ENCODE data around the gene LEMD3. TPM values are rescaled to one million over a fixed set of nuclear protein-coding genes. Genes with fewer than 3 reads are reported as not detected.

Gene LEMD3
- total and polyA plus RNA-seq, 2 of the 8 experiments (the other 6 are each of a cell fraction or from before 2014, with no cell fraction given), result 5.8 to 33.2 TPM

DNA sequence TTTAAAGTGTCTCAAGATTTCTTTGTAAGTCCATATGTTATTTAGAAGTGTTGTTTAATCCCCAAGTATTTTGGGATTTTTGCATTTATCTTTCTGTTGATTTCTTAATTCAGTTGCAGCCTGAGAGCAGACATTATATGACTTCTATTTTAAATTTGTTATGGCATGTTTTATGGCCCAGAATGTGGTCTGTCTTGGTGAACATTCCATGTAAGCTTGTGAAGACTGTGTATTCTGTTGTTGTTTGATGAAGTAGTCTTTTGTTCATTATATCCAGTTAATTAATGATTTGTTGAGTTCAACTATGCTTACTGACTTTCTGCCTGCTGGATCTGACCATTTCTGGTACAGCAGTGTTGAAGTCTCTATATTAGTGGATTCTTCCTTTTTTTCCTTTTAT, 34.0 kb downstream of the LEMD3 start:
- Histone ChIP-seq H2BK12ac (ENCODE audit: low read depth, low read length) (no peak overlapping the region), H2BK5ac (ENCODE audit: low read depth, low read length) (no peak overlapping the region), H4K20me1 (replicated peaks in 1 of 2; ENCODE audit: control insufficient read depth in 1 of 2, insufficient read depth in 2 of 2, low read length in 2 of 2) (peaks cover 0 to 2% of the 10 kb centered on the region in 2 experiments), H2BK20ac (ENCODE audit: low read length) (no peak overlapping the region), H3K4me2 (ENCODE audit: insufficient read depth in 1 of 2, low read depth in 2 of 2, low read length in 2 of 2) (no peak overlapping the region), H3K18ac (ENCODE audit: extremely low read depth, low read length) (no peak overlapping the region), H2BK15ac (ENCODE audit: low read length) (no peak overlapping the region), H3K79me1 (ENCODE audit: low read depth, low read length) (peaks cover 7% of the 10 kb centered on the region), H3K4me1 (replicated peaks in 1 of 4; ENCODE audit: control insufficient read depth in 3 of 4, insufficient read depth in 4 of 4, low read length in 3 of 4) (no peaks in the 10 kb centered on the region; a peak in 1 of 7 replicates), H3K27ac (ENCODE audit: low read depth, low read length) (no peak overlapping the region), H3K23me2 (ENCODE audit: low read depth, low read length) (no peaks in the 10 kb centered on the region), H3K9ac (replicated peaks in 1 of 4; ENCODE audit: extremely low read depth in 1 of 4, low read depth in 3 of 4, low read length in 3 of 4) (no peak overlapping the region), H2AFZ (ENCODE audit: low read length) (no peak overlapping the region), H3K56ac (replicated peaks; ENCODE audit: insufficient read length, low read depth, low read length) (no peak overlapping the region), H2AK5ac (ENCODE audit: low read depth, low read length) (no peak overlapping the region), H4K5ac (ENCODE audit: insufficient read length, low read depth, low read length) (no peak overlapping the region), H4K8ac (ENCODE audit: extremely low read depth, insufficient read depth, low read length) (no peak overlapping the region), H3K23ac (ENCODE audit: insufficient read length) (no peak overlapping the region), H3K4ac (replicated peaks; ENCODE audit: insufficient read length, low read depth, low read length) (no peak overlapping the region), H2BK120ac (replicated peaks; ENCODE audit: low read depth, low read length) (no peak overlapping the region), H3K36me3 (ENCODE audit: control insufficient read depth in 2 of 4, insufficient read depth in 4 of 4, low read length in 3 of 4) (no peaks in the 10 kb centered on the region), H4K91ac (replicated peaks; ENCODE audit: insufficient read length, low read length) (no peak overlapping the region), H3K14ac (ENCODE audit: insufficient read length) (no peak overlapping the region), H3K4me3 (ENCODE audit: extremely low read depth in 1 of 4, insufficient read depth in 2 of 4, low read depth in 3 of 4, low read length in 4 of 4) (no peak overlapping the region), H3K79me2 (ENCODE audit: control insufficient read depth in 1 of 2, insufficient read depth in 2 of 2, low read length in 2 of 2) (peaks cover 0 to 95% of the 10 kb centered on the region in 2 experiments; a peak in 2 of 4 replicates), H3K27me3 (replicated peaks in 1 of 4; ENCODE audit: control insufficient read depth in 3 of 4, extremely low read depth in 1 of 4, insufficient read depth in 3 of 4, low read length in 3 of 4) (no peaks in the 10 kb centered on the region), H3K9me3 (ENCODE audit: insufficient read depth in 2 of 2, low read depth in 1 of 2, low read length in 1 of 2) (no peaks in the 10 kb centered on the region)
- TF ChIP-seq NANOG (IDR thresholded peaks at IDR 0.05; ENCODE audit: insufficient read depth, low read depth, low read length, poor library complexity, severe bottlenecking), result no peak
- TF ChIP-seq E2F6 (IDR thresholded peaks at IDR 0.05), result no peak
- TF ChIP-seq TAF7 (optimal IDR thresholded peaks at IDR 0.05; ENCODE audit: borderline replicate concordance, low read depth, low read length), result no peak
- TF ChIP-seq ZNF274 (IDR thresholded peaks at IDR 0.05; ENCODE audit: borderline replicate concordance, extremely low read depth, low read length), result no peak
- TF ChIP-seq EP300 (IDR thresholded peaks at IDR 0.05; ENCODE audit: borderline replicate concordance in 1 of 2, low read depth in 2 of 2, low read length in 2 of 2), result no peak
- TF ChIP-seq, protein P1, sequence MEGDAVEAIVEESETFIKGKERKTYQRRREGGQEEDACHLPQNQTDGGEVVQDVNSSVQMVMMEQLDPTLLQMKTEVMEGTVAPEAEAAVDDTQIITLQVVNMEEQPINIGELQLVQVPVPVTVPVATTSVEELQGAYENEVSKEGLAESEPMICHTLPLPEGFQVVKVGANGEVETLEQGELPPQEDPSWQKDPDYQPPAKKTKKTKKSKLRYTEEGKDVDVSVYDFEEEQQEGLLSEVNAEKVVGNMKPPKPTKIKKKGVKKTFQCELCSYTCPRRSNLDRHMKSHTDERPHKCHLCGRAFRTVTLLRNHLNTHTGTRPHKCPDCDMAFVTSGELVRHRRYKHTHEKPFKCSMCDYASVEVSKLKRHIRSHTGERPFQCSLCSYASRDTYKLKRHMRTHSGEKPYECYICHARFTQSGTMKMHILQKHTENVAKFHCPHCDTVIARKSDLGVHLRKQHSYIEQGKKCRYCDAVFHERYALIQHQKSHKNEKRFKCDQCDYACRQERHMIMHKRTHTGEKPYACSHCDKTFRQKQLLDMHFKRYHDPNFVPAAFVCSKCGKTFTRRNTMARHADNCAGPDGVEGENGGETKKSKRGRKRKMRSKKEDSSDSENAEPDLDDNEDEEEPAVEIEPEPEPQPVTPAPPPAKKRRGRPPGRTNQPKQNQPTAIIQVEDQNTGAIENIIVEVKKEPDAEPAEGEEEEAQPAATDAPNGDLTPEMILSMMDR (IDR thresholded peaks at IDR 0.05; ENCODE audit: control extremely low read depth in 1 of 3, insufficient read depth in 1 of 3, low read depth in 1 of 3, low read length in 3 of 3), result no peak
- no peak for TF ChIP-seq EZH2 (IDR thresholded peaks at IDR 0.05; ENCODE audit: low read depth, low read length, severe bottlenecking)
- no peak for DNase-seq (ENCODE audit: low read depth in 1 of 2, low spot score in 2 of 2)
- ChIA-PET POLR2A (ENCODE audit: partially characterized antibody) (interaction anchor here (0.7 kb wide), 1 partner anchor 97 kb away, joined by 3 read pairs; no protein-coding TSS in a partner anchor), CTCF (ENCODE audit: partially characterized antibody) (interaction anchor here (0.7 to 0.8 kb wide), 2 partner anchors 11 to 28 kb away, joined by 3 read pairs; no protein-coding TSS in a partner anchor)
- FAIRE-seq, result no peak

All from H1 (cell line).